Effector memory CD4-positive, alpha-beta T cell (primary cell): ENCODE measurements around the gene BAIAP2.

Experiments used
- DNase-seq, 3 donors: peaks; one replicate each; pipeline ENCODE4 v3.0.0-alpha.2; 2020
- H3K27ac ChIP-seq: 2 replicates; pipeline ENCODE4 v1.7.0; 2013; ENCODE audit warnings: mild to moderate bottlenecking, low read length, moderate library complexity; ENCODE audit not compliant: insufficient read depth, poor library complexity, severe bottlenecking
- H3K27me3 ChIP-seq: replicated peaks from 2 replicates; pipeline ENCODE4 v1.7.0; 2013; ENCODE audit warnings: mild to moderate bottlenecking, low read length; ENCODE audit not compliant: insufficient read depth, control insufficient read depth, poor library complexity, severe bottlenecking
- H3K36me3 ChIP-seq: 2 replicates; pipeline ENCODE4 v1.7.0; 2013; ENCODE audit warnings: mild to moderate bottlenecking, low read length, moderate library complexity; ENCODE audit not compliant: control insufficient read depth, insufficient read depth
- H3K4me1 ChIP-seq: 2 replicates; pipeline ENCODE4 v1.7.0; 2013; ENCODE audit warnings: low read length, mild to moderate bottlenecking; ENCODE audit not compliant: control insufficient read depth, insufficient read depth, poor library complexity, severe bottlenecking
- H3K4me3 ChIP-seq: 2 replicates; pipeline ENCODE4 v1.7.0; 2013; ENCODE audit warnings: low read length, low read depth, mild to moderate bottlenecking; ENCODE audit not compliant: insufficient read depth, poor library complexity, severe bottlenecking
- H3K9me3 ChIP-seq: 2 replicates; pipeline ENCODE4 v1.7.0; 2013; ENCODE audit warnings: mild to moderate bottlenecking, low read length, moderate library complexity; ENCODE audit not compliant: control insufficient read depth

Gene BAIAP2

DNA sequence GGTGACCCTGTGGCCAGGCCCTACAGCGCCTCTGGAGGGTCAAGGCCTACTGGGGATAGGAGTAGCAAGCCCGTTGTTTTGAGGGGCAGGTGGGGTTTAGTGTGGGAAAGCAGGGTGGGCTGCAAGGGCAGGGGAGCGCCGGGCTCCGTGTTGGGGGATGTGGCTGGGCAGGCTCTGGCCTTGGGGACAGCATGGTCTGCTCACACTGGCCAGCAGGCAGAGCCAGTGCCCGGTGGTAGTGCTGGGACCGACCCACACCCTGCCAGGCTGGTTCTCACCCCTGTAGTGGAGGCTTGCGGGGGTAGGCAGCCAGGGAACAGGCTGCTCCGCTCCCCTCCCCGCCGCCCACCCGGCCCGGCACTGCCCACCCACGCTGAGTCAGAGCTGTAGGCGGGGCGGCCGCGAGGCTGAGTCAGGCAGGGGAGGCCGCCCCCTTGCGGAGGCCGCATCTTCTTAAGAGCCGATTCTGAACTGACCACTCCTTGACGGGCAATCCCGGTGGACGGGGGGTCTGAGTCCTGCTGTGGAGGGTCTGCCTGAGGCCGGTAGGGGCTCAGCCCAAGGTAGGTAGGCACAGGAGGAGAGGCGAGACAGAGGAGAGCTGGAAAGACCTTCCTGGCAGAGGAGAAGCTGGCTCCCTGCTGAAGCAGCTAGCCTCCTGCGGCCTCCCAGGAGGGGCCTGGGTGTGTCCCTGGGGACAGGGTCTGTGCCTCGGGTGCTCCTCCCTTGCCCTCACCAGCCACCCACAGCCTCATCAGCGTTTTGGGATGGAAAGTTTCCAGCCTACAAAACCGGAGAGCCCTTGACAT lies 62.4 kb downstream of the BAIAP2 start:
- peaks cover 45% of the 10 kb centered on the region for H3K4me1 ChIP-seq
- no peaks in the 10 kb centered on the region for H3K9me3 ChIP-seq
- H3K36me3 ChIP-seq, result no peaks in the 10 kb centered on the region
- H3K27ac ChIP-seq, result no peak overlapping the region
- H3K27me3 ChIP-seq, result no peaks in the 10 kb centered on the region
- peak; percentile 12 to 37 (median 18) for DNase-seq
- H3K4me3 ChIP-seq, result no peak overlapping the region

DNA sequence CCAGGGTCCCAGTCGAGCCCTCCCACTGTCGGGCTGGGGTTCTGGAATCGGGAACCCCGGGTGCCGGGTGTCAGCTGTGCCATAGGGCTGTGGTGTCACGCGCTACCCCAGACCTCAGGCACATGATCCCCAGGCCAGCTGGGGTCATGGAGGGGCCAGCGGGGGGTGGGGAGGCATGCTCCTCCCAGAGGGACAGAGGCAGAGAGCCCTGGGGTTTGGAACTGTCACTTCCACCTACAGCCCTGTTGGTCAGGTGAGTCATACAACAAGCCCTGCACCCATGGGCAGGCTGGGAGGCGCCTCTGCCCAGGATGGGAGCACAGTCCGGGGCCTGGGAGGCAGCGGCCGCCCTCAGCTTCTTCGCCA lies 63.0 kb downstream of the BAIAP2 start:
- Histone ChIP-seq H3K4me3 (no peak overlapping the region), H3K27me3 (no peaks in the 10 kb centered on the region), H3K4me1 (peaks cover 45% of the 10 kb centered on the region), H3K27ac (no peak overlapping the region), H3K9me3 (no peaks in the 10 kb centered on the region), H3K36me3 (no peaks in the 10 kb centered on the region)
- no peak for DNase-seq

DNA sequence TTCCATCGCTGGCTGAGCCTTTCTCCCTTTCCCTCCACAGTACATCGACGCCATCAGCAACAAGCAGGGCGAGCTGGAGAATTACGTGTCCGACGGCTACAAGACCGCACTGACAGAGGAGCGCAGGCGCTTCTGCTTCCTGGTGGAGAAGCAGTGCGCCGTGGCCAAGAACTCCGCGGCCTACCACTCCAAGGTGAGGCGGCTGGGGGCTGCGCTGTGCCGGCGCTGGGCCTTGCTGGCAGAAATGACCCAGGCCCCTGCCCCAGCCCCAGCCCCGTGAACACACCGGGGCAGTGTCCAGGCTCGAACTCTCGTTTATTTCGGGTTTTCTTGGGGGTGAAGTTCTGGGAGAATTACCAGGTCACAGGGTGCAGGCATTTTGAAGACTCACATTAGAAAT lies 64.9 kb downstream of the BAIAP2 start:
- no peaks in the 10 kb centered on the region for H3K27me3 ChIP-seq
- H3K4me1 ChIP-seq, result peaks cover 38% of the 10 kb centered on the region
- H3K4me3 ChIP-seq, result no peak overlapping the region
- H3K9me3 ChIP-seq, result no peaks in the 10 kb centered on the region
- H3K36me3 ChIP-seq, result no peaks in the 10 kb centered on the region
- DNase-seq, result no peak
- no peak overlapping the region for H3K27ac ChIP-seq

DNA sequence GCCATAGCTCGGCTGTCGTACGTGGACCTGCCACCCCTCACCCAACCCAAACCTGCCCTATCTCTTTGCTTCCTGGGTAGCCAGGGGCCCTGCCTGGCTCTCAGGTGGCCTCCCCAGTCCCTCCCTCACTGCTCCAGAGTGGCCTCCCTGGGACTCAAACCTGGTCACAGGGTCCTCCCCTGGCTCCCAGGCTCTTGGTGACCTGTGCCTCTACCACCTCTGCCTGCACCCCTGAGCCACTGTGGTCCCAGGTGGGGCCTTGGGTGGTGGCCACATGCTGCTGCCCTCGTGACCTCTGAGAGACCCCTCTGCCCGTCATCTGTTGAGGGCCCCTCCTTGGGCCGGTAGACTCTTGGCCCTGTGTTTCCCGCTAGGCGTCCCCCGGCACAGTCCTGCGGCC lies 65.7 kb downstream of the BAIAP2 start:
- H3K4me3 ChIP-seq, result no peak overlapping the region
- DNase-seq, result no peak
- H3K36me3 ChIP-seq, result no peaks in the 10 kb centered on the region
- H3K27me3 ChIP-seq, result no peaks in the 10 kb centered on the region
- H3K27ac ChIP-seq, result no peak overlapping the region
- H3K4me1 ChIP-seq, result peaks cover 32% of the 10 kb centered on the region
- H3K9me3 ChIP-seq, result no peaks in the 10 kb centered on the region

DNA sequence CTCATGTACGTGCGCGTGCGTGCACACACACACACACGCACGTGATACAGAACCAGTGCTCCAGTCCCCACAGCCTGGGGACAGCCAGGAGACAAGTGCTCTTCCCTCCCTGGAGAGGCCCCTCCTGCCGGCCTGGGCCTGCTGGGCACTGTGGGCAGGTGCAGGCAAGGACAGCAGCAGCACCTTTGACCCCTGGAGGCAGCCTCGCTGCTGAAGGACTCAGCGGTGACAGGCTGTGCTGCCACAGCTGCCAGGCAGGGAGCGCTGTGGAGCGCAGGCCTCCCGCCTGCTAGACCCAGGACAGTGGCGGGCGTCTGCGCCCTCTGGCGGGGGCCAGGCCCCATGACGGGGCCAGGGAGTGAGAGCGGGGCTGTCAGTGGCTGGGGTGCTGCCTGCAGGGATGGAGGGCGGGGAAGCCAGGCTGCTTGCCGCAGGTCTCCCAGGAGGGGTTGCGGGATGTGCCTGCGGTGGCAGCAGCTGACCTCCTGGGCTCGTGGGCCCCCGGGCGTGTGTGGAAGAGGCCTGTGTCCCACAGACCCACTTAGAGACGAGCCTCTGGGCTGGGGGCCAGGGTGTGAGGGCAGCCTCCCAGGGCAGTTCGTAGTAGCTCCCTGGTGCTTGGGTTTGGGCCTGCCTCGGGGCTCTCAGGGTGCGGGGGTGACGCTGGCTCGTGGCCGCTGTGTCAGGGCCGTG lies 66.8 kb downstream of the BAIAP2 start:
- Histone ChIP-seq H3K9me3 (no peaks in the 10 kb centered on the region), H3K27me3 (no peaks in the 10 kb centered on the region), H3K4me1 (peaks cover 21% of the 10 kb centered on the region), H3K4me3 (no peak overlapping the region), H3K27ac (no peak overlapping the region), H3K36me3 (no peaks in the 10 kb centered on the region)
- peak; percentile 74 to 80 (median 74) for DNase-seq

DNA sequence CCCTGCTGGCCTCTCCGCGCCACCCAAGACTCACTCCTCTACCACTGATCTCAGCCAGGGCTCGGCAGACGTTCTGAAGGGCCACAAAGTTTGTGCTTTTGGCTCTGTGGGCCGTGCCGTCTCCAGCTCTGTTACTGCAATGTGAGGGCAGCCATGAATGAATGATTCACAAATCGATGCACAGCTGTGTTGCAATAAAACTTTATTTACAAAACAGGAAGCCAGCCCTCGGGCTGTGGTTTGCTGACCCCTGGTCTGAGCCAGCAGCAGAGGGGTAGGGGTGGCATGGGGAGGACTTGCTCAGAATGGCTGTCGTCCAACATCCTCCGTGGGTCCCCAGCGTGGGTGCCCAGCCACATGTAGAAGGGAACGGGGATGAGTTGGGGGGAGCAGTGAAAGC lies 67.4 kb downstream of the BAIAP2 start:
- H3K4me3 ChIP-seq, result no peak overlapping the region
- H3K9me3 ChIP-seq, result no peaks in the 10 kb centered on the region
- no peak for DNase-seq
- H3K27me3 ChIP-seq, result no peaks in the 10 kb centered on the region
- H3K36me3 ChIP-seq, result no peaks in the 10 kb centered on the region
- H3K4me1 ChIP-seq, result peaks cover 15% of the 10 kb centered on the region
- no peak overlapping the region for H3K27ac ChIP-seq

DNA sequence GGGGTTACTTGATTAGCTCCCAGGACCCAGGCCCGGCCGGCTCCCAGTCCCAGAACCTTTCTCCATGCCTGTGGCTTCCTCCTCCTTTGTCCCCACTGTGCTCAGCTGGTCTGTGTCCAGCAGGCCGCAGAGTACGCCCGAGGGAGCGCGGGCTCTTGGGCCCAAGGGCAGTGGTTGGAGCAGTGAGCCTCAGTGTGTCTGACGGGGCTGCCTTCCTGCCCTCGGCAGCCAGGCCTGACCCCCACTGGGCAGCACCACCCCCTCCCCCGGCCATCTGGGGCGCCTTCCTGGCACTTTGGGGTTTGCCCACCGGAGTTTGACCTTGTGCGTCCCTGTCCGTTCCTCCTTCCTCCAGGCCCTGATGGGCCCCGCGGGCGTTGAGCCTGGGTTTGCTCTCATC lies 67.9 kb downstream of the BAIAP2 start:
- Histone ChIP-seq H3K4me1 (peaks cover 10% of the 10 kb centered on the region), H3K4me3 (no peak overlapping the region), H3K27me3 (no peaks in the 10 kb centered on the region), H3K27ac (no peak overlapping the region), H3K36me3 (no peaks in the 10 kb centered on the region), H3K9me3 (no peaks in the 10 kb centered on the region)
- no peak for DNase-seq

DNA sequence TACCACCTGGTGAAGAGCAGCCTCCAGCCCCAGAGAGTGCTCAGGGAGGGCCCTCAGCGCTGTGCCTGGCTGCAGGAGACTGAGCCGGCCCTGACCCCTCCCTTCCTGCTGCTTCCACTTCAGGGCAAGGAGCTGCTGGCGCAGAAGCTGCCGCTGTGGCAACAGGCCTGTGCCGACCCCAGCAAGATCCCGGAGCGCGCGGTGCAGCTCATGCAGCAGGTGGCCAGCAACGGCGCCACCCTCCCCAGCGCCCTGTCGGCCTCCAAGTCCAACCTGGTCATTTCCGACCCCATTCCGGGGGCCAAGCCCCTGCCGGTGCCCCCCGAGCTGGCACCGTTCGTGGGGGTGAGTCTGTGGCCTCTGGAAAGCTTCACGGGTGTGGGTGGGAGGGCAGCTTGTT lies 68.4 kb downstream of the BAIAP2 start:
- Histone ChIP-seq H3K4me3 (no peak overlapping the region), H3K4me1 (peaks cover 5% of the 10 kb centered on the region), H3K27ac (no peak overlapping the region), H3K9me3 (no peaks in the 10 kb centered on the region), H3K27me3 (no peaks in the 10 kb centered on the region), H3K36me3 (no peaks in the 10 kb centered on the region)
- DNase-seq, result no peak

DNA sequence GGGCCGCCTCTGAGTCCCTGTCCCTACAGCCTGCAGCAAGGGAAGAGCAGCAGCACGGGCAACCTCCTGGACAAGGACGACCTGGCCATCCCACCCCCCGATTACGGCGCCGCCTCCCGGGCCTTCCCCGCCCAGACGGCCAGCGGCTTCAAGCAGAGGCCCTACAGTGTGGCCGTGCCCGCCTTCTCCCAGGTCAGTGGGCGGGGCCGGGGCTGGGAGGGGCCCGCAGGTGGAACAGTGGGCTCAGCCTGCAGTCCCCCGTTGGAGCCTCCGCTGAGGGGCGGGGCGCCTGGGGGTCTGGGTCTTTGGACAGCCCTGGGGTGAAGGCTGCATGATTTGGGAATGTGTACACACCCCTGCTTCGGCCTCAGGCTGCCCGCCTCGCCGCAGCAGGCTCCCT lies 71.8 kb downstream of the BAIAP2 start:
- no peaks in the 10 kb centered on the region for H3K36me3 ChIP-seq
- H3K27me3 ChIP-seq, result no peaks in the 10 kb centered on the region
- H3K4me1 ChIP-seq, result no peaks in the 10 kb centered on the region
- H3K9me3 ChIP-seq, result no peaks in the 10 kb centered on the region
- no peak overlapping the region for H3K4me3 ChIP-seq
- no peak for DNase-seq
- H3K27ac ChIP-seq, result no peak overlapping the region

DNA sequence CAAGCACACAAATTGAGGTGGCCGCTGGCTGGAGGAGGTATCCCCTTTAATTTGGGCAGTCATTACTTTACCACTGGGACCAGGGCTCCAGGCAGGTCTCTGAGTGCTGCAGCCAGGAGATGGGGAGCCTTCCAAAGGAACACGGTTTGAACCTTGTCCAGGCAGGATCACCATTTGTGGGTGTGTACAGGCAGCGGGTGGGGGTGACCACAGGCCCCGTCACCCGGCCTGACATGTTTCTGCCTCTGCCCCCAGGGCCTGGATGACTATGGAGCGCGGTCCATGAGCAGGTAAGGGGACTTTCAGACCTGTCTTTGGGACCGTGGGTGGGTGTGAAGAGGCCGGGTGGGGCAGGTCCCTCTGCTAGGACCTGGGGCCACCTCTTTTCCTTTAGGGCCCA lies 73.3 kb downstream of the BAIAP2 start:
- Histone ChIP-seq H3K4me1 (no peaks in the 10 kb centered on the region), H3K27ac (no peak overlapping the region), H3K9me3 (no peaks in the 10 kb centered on the region), H3K4me3 (no peak overlapping the region), H3K36me3 (no peaks in the 10 kb centered on the region), H3K27me3 (no peaks in the 10 kb centered on the region)
- no peak for DNase-seq
